Measurements from ENCODE around the gene SSTR3.

The SSTR3 gene

GRCh38 chr22:37193629-37194191 is 18.6 kb downstream of the SSTR3 start:
- peak; percentile 23 for DNase-seq

GRCh38 chr22:37192741-37193140 is 19.5 kb downstream of the SSTR3 start:
- no peak for DNase-seq

GRCh38 chr22:37192204-37192603 is 20.1 kb downstream of the SSTR3 start:
- no peak for DNase-seq

- no peak for DNase-seq
Observed at GRCh38 chr22:37190262-37190780, 22.0 kb downstream of the SSTR3 start.

- no peak for DNase-seq
Observed at GRCh38 chr22:37188901-37189466, 23.3 kb downstream of the SSTR3 start.

- DNase-seq: no peak
Observed at GRCh38 chr22:37187891-37188761, 24.2 kb downstream of the SSTR3 start, which contains the start of gene C1QTNF6. TSS of gene C1QTNF6 (minus strand) at chr22:37188247. CDS start at chr22:37188213, 34 bp downstream.

GRCh38 chr22:37187552-37187890 is 24.8 kb downstream of the SSTR3 start:
- no peak for DNase-seq

GRCh38 chr22:37186997-37187522 is 25.2 kb downstream of the SSTR3 start:
- no peak for DNase-seq

GRCh38 chr22:37186228-37186996 is 25.9 kb downstream of the SSTR3 start:
- peak; percentile 54 for DNase-seq

- no peak for DNase-seq
Observed at GRCh38 chr22:37185646-37186227, 26.5 kb downstream of the SSTR3 start.

- DNase-seq: no peak
Observed at GRCh38 chr22:37184816-37185541, 27.3 kb downstream of the SSTR3 start.

- DNase-seq: no peak
Observed at GRCh38 chr22:37184380-37184755, 27.9 kb downstream of the SSTR3 start.

GRCh38 chr22:37183432-37184379 is 28.6 kb downstream of the SSTR3 start:
- no peak for DNase-seq

GRCh38 chr22:37182949-37183245 is 29.4 kb downstream of the SSTR3 start:
- DNase-seq: no peak

GRCh38 chr22:37182101-37182948 is 30.0 kb downstream of the SSTR3 start:
- DNase-seq: no peak

- no peak for DNase-seq
Observed at GRCh38 chr22:37181681-37182080, 30.6 kb downstream of the SSTR3 start.

- DNase-seq: no peak
Observed at GRCh38 chr22:37180531-37181231, 31.6 kb downstream of the SSTR3 start.

- no peak for DNase-seq
Observed at GRCh38 chr22:37179622-37180420, 32.5 kb downstream of the SSTR3 start.

Measured in activated T-cell treated with anti-CD3 and anti-CD28 coated beads, Interleukin-2, amount 50 U/mL, for 1 hour (primary cell).